ENCODE measurements around the gene CLASP2.

CLASP2 gene

DNA sequence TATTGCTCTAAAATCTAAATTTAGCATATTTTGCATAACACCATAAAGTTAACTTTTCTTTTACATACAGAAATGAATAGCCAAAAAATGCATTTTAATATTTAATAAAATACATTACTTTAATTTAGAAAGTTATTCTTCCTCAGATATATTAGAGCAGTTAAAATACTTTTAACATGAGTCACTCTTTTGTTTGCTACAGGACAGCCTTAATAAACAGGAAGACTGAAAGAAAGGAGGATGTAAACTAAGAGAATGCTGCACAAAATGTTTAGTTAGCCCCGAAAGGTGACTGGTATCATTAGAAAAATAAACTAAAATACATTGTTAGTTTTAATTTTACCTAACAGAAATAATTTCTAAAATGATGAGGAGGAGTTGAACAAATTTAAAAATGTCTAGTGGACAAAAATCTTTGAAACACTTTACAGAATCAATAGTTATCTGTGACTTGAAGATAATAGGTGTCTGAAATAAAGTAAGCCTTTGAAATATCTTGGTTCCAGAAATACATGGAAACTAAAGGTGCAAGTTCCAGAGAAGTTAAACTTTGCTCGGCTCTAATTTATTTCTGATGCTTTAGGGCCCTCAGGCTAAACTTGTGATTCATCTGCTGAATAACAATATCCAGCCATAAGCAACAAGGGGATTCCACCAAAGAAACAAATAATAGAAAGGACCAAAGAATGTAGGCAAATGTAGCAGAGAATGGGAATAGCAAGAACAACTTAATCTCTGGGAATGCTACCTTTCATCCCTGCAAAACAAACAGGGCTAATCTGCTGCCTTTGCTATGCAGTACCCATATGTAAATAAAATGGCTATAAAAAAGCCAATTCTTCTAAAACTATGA lies 139.5 kb downstream of the CLASP2 start:
- no peaks in the 10 kb centered on the region for H3K79me2 ChIP-seq (ENCODE audit: insufficient read depth, low read depth)
- H4K20me1 ChIP-seq (ENCODE audit: insufficient read depth): no peaks in the 10 kb centered on the region
- no peak overlapping the region for H3K4me3 ChIP-seq (IDR thresholded peaks at IDR 0.05; ENCODE audit: insufficient read depth, low read depth, low read length)
- no peaks in the 10 kb centered on the region for H3K27me3 ChIP-seq (ENCODE audit: insufficient read depth, low read depth)
- H3K9ac ChIP-seq: no peak overlapping the region
- no peaks in the 10 kb centered on the region for H3K4me1 ChIP-seq (ENCODE audit: low read depth, poor library complexity, severe bottlenecking)
- no peak for TF ChIP-seq CTCF (conservative IDR thresholded peaks at IDR 0.05; ENCODE audit: low read depth, low read length)
- H3K4me2 ChIP-seq: no peak overlapping the region
- H3K27ac ChIP-seq: no peak overlapping the region
- no peaks in the 10 kb centered on the region for H3K36me3 ChIP-seq (ENCODE audit: insufficient read depth)
- H2AFZ ChIP-seq (ENCODE audit: low read depth): no peak overlapping the region

DNA sequence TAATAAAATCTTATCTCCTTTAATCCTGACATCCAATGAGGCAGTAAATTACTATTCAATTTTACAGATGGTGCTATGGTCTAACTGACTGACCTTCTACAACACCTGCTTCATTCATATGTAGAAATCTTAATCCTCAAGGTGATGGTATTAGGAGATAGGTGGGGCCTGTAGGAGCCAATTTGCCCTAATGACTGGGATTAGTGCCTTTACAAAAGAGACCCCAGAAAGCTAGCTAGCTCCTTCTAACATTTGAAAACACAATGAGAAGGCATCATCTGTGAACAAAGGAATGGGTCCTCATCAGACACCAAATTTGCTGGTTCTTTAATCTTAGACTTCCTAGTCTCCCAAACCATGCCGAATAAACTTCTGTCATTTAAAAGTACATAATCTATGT lies 140.5 kb downstream of the CLASP2 start:
- no peaks in the 10 kb centered on the region for H3K79me2 ChIP-seq (ENCODE audit: insufficient read depth, low read depth)
- no peak overlapping the region for H3K4me2 ChIP-seq
- H3K4me3 ChIP-seq (IDR thresholded peaks at IDR 0.05; ENCODE audit: insufficient read depth, low read depth, low read length): no peak overlapping the region
- H4K20me1 ChIP-seq (ENCODE audit: insufficient read depth): no peaks in the 10 kb centered on the region
- H2AFZ ChIP-seq (ENCODE audit: low read depth): no peak overlapping the region
- H3K36me3 ChIP-seq (ENCODE audit: insufficient read depth): no peaks in the 10 kb centered on the region
- no peaks in the 10 kb centered on the region for H3K4me1 ChIP-seq (ENCODE audit: low read depth, poor library complexity, severe bottlenecking)
- no peaks in the 10 kb centered on the region for H3K27me3 ChIP-seq (ENCODE audit: insufficient read depth, low read depth)
- H3K27ac ChIP-seq: no peak overlapping the region
- no peak overlapping the region for H3K9ac ChIP-seq
- no peak for TF ChIP-seq CTCF (conservative IDR thresholded peaks at IDR 0.05; ENCODE audit: low read depth, low read length)

- Histone ChIP-seq H3K27ac (no peak overlapping the region), H3K4me3 (IDR thresholded peaks at IDR 0.05; ENCODE audit: insufficient read depth, low read depth, low read length) (no peak overlapping the region), H3K36me3 (ENCODE audit: insufficient read depth) (no peaks in the 10 kb centered on the region), H3K4me1 (ENCODE audit: low read depth, poor library complexity, severe bottlenecking) (no peaks in the 10 kb centered on the region), H3K4me2 (no peak overlapping the region), H2AFZ (ENCODE audit: low read depth) (no peak overlapping the region), H3K79me2 (ENCODE audit: insufficient read depth, low read depth) (no peaks in the 10 kb centered on the region), H3K27me3 (ENCODE audit: insufficient read depth, low read depth) (no peaks in the 10 kb centered on the region), H4K20me1 (ENCODE audit: insufficient read depth) (no peaks in the 10 kb centered on the region), H3K9ac (no peak overlapping the region)
- TF ChIP-seq CTCF (conservative IDR thresholded peaks at IDR 0.05; ENCODE audit: low read depth, low read length): no peak
Observed at GRCh38 chr3:33577173-33577572, 140.9 kb downstream of the CLASP2 start.

- H3K4me2 ChIP-seq: no peak overlapping the region
- TF ChIP-seq CTCF (conservative IDR thresholded peaks at IDR 0.05; ENCODE audit: low read depth, low read length): no peak
- no peak overlapping the region for H3K9ac ChIP-seq
- no peak overlapping the region for H3K27ac ChIP-seq
- H3K4me3 ChIP-seq (IDR thresholded peaks at IDR 0.05; ENCODE audit: insufficient read depth, low read depth, low read length): no peak overlapping the region
- H3K79me2 ChIP-seq (ENCODE audit: insufficient read depth, low read depth): no peaks in the 10 kb centered on the region
- no peaks in the 10 kb centered on the region for H3K4me1 ChIP-seq (ENCODE audit: low read depth, poor library complexity, severe bottlenecking)
- no peaks in the 10 kb centered on the region for H4K20me1 ChIP-seq (ENCODE audit: insufficient read depth)
- no peak overlapping the region for H2AFZ ChIP-seq (ENCODE audit: low read depth)
- H3K27me3 ChIP-seq (ENCODE audit: insufficient read depth, low read depth): no peaks in the 10 kb centered on the region
- H3K36me3 ChIP-seq (ENCODE audit: insufficient read depth): no peaks in the 10 kb centered on the region
Observed at GRCh38 chr3:33575311-33575710, 142.7 kb downstream of the CLASP2 start.

Measured in KMS-11 (cell line).